ACHN (cell line): ENCODE results near the gene HYAL3.

ENCODE experiments used
- DNase-seq: peaks from one replicate; pipeline ENCODE4 v3.0.0-alpha.2; 2015
- in situ Hi-C: cut with HindIII; loops from 2 replicates; pipeline ENCODE4 v1.10.0; 2017; ENCODE audit warnings: low sequenced_read_pairs, low pct_ligation_motif_present, low pct_unique_long_range_greater_than_20kb

The HYAL3 gene

DNA sequence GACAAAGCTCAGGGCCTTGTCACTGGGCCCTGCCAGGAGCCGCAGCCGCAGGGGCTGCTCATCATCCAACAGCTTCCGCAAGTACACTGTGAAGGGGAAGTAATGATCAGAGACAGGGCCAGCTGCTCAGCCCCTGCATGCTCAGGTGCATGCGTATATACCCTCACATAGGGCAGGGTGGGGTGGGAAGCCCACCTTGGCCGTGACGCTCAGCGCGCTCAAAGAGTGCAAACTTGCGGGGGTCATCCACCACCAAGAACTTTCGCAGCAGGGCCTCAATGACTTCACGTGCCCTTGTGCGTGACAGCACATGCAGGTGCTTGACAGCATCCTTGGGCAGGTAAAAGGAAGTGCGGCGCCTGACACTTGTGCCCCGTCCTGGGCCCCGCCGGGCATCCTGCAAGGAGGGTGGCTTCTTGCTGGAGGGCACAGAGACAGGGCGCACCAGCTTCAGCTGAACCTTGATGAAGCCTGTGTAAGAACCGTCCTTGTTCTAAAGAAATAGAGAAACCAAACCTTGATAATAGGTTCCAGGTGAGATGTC lies 32.2 kb upstream of the HYAL3 start:
- in situ Hi-C loops, result no loop called here
- no peak for DNase-seq

DNA sequence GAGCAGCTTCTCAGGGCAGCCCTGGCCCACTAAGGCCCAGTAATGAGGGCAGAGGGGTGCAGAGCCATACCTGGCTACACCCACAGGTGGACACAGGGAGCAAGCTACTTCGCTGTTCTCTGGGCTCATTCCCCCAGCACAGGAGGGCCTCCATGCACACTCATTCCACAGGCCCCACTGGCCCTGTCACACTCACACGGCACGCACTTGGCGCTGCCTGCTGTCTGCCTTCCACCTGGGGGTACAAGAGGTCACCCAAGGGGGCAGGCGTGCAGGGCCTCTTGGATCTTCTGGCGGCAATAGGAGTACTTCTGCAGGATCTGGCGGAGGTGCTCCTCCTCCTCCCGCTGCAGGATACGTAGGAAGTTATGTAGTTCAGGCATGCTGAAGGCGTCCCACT lies 31.1 kb upstream of the HYAL3 start:
- in situ Hi-C loops, result no loop called here
- no peak for DNase-seq

DNA sequence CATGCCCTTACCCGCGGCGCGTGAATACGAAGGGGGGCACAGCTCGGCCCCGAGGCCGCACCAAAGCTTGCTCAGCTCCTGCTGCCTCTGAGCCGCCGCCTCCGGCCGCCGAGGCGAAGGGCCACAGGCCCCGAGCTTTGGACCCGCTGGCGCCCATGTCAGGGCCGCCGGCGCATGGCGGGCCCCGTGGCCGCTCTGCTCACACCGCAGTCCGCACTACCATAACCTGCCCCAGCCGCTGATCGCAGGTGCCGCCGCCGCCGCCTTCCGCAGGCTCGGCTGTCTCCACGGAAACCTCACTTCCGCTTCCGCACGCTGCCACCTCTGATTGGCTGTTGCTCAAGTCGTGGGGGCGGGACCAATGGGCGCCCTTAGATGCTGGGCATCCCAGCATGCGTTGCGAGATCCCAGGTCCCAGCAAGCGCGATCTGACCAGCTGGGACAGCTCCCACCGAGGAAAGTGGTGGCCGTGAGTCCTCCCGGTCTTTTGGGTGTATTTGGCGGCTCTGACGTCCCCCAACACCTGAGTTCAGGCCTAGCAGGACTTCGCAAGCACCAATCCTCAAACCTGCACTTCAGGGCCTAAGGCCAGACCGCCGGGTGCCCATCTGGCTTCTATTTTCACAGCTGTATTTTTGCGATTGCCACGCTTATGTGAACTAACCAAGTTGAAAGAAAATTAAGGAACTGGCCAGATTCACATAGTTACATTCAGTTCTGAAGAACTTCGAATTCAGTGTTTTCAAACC lies 28.9 kb upstream of the HYAL3 start, which contains the start of gene TUSC2:
TSS of gene TUSC2 (minus strand) at position 281 of the 749 bp plus-strand sequence. CDS start at position 157, 124 bp downstream.
- in situ Hi-C loops, result no loop called here
- peak; percentile 95 for DNase-seq

DNA sequence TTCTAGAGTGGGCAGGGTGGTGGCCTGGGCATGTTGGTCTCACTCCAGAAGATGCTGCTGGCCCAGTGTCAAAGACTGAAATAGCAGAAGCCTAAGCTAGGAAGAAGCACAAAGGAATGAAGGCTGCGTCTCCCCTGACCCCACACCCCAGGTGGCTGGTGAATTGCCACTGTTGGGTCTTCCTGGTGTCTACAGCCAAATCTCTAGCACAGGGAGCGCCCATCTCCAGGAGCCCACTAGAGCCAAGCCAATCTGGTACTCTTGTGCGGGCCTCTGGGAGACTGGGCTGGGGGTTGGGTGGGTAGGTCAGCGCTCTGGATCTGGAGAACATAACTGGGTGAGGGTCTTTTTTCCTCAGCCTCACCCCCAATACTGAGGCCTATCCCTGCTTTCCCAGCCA lies 27.9 kb upstream of the HYAL3 start:
- in situ Hi-C loops, result no loop called here

DNA sequence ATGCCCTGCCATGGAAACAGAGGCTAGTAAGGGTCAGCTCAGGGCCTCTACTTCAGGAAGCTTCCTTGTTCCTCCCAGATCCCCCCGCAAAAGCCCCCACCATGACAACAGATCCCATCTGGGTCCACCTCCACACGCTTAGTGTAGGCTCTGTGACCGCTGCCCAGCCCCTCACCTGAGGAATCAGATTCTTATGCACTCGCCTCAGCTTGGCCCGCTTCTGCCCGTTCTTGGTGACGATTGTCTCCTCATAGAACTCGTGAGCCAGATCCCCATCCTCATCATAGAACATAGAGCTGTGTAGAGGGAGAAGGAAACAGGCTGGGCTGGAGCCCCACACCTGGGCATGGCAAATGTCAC lies 27.0 kb upstream of the HYAL3 start:
- in situ Hi-C loops, result no loop called here
- no peak for DNase-seq

More for the DNA sequence above, 27.9 kb upstream of the HYAL3 start:
- DNase-seq, result no peak

DNA sequence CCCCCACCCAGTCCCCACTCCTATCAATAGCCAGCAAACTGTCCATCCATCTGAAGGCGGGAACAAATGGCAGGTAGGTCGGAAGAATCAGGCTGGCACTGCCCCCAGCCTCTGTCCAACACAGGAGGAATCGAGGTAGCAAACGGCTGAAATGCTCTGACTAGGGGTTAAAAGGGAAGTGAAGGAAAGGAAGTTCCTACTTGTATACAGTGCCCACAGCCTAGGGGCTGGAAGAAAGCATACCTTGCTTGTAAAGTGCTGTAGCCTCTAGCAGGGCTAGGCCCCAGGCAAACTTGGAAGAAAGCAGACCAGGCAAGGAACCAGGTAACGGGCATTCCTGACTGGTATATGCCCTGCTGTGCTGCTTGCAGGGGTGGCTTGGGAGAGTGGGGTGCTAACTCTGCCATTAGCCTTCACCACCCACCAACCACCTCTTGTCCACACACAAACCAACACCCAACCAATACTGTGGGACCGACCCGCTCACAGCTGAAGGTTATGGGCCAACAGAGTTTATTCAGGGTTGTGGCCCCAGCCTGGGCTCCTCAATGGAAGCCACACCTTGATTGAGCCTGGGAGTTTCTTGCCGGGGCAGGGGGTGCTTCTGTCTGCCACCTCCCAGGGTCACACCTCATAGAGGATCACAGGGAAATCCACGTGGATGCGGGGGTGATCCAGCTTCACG lies 26.4 kb upstream of the HYAL3 start:
- no peak for DNase-seq
- in situ Hi-C loops, result no loop called here

DNA sequence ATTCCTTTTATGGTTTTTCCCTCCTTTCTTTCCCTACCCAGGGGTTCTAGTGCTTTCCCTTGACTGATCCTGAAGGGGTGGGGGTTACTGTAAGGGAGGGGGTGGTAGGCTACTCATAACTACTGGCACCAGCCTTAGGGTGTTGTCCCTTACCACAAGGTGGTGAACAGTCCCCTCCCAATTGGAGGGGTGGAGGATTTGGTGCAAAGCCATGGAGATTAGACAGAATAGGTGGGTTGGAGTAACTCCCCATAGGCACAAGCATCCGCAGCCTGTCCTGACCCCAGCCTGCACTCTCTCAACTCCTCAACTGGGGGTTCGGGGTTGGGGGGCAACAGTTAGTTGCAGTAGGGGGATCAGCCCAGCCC lies 25.9 kb upstream of the HYAL3 start:
- no peak for DNase-seq
- in situ Hi-C loops, result no loop called here

DNA sequence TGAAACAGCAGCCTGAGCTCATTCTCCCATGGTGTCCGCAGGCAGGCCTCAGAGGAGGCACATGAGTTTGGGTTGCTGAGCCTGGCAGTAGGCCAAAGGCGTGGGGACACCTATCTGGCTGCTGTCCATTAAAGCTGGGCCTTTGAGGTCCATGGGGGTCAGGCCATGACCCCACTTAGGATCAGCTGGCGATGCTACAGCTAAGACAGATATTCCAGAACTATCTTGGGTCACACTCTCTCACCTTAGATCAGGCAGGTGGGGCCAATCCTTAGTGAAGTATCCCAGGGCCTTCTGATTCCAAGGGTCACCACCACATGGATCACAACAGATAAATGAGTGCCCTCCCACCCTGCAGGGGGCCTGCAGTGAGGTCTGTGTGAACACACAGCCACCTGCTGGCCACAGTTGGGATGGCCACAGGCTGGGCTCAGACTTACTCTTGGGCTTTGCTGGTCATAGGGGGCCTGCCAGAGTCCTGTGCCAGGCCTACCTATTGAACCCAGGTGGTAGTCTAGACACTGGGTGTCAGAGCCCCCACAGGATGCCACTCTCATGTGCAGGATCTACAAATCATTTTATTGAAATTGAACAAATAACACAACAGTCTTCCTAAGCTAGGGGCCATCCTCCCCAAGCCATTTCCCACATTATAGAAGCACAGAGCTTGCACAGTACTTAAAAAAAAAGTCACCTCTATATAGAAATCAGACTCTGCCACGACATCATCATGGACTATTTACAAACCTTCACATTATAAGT lies 25.3 kb upstream of the HYAL3 start:
- in situ Hi-C loops, result no loop called here
- peak; percentile 72 for DNase-seq

DNA sequence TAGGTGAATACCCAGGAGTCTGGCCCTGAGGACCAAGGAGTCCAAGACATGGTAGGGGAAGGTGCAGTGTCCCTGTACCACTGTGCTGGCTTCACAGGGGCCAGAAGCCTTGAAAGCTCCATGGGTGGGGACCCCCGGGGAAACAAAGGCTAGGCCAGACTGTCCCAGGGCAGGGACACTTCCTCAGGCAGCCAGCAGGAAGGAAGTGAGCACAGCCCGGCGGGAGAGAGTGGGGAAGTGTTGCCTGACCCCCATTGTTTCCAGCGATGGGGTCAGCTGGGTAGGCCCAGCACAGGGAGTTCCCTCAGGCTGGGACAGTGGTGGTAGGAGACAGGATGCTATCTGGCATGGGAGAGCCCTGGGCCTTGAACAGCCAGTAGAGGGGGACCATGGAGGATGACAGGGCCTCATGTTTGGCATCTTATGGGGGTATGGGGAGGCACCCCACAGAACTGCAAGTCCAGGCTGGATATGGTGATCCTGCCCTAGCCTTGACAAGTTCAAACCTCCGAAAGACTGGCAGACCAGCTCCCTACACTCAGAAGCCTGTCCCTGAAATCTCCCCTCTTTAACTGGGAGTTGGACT lies 24.5 kb upstream of the HYAL3 start:
- no peak for DNase-seq
- in situ Hi-C loops, result no loop called here

DNA sequence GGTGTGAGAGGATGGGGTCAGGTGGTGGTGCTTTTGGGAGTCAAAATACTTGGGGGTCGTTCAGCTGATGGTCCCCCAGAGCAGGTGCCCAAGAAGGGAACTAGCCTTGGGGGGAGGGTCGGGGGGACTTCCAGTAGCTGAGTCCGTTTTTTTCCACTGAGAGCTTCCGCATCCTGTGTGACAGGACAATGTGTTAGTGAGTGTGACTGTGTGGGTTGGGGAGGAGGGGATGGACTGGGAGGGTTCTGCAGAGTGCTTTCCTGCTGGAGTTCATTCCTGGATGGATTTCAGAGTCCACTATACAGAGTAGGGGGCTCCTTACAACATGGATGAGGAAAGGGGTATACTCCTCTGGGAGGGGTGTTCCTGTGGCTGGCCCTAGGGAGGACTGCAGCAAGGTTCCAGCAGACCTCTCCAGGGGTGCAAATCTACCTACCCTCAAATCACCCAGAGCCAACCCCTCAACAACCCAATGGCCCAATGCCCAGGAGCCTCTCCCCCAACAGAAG lies 23.9 kb upstream of the HYAL3 start:
- in situ Hi-C loops, result no loop called here
- DNase-seq, result no peak

DNA sequence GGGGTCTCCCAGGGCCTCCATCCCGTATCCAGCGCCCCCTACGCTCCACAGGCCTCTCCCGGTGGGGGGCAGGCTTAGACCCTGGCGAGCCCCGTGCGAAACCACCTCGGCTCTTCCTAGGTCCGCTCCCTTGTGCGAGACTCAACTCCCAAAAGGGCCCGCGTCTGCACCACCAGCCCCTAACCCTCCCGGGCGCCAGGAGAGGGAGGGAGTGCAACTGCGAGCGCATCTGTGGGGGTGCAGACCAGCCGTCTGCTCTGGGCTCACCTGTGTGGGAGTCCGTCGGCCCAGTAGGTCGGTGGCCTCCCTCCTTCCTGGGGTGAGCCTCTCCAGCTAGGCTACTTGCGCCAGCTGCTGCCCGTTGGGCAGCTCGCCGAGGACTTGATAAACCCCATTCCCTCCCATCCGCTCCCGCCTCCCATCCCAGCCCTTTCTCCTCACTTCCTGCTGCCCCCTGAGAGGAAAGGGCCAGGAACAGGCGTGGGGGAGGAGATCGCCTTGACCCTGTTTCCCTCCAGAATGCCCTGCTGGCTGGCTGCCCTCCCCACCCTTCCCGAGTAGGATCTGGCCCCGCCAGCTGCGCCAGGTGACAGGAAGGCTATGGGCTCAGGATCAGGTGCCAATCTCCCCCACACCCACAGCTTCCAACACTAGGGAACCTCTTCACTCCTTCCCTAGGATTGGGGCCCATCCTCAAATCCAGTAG lies 23.3 kb upstream of the HYAL3 start, which contains the start of gene HYAL2:
TSS of gene HYAL2 (minus strand) at position 360 of the 706 bp plus-strand sequence. CDS start 2,256 bp downstream, outside the sequence.
- no peak for DNase-seq

DNA sequence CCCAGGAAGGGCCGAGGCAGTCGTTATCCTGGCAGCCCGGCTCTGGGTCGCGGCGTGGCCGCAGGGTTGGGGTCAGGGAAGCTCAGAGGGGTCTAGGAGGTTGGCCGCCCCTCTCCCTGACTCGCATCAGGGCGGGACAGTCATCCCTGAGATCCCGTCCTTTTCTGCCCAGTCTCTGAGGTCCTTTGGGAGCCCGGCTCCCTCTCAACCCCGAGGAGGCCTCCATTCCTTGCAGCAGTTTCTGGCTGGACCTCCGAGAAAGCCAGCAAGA lies 22.8 kb upstream of the HYAL3 start:
- in situ Hi-C loops, result no loop called here
- no peak for DNase-seq

More for the DNA sequence above, 23.3 kb upstream of the HYAL3 start, which contains the start of gene HYAL2:
- in situ Hi-C loops, result no loop called here

DNA sequence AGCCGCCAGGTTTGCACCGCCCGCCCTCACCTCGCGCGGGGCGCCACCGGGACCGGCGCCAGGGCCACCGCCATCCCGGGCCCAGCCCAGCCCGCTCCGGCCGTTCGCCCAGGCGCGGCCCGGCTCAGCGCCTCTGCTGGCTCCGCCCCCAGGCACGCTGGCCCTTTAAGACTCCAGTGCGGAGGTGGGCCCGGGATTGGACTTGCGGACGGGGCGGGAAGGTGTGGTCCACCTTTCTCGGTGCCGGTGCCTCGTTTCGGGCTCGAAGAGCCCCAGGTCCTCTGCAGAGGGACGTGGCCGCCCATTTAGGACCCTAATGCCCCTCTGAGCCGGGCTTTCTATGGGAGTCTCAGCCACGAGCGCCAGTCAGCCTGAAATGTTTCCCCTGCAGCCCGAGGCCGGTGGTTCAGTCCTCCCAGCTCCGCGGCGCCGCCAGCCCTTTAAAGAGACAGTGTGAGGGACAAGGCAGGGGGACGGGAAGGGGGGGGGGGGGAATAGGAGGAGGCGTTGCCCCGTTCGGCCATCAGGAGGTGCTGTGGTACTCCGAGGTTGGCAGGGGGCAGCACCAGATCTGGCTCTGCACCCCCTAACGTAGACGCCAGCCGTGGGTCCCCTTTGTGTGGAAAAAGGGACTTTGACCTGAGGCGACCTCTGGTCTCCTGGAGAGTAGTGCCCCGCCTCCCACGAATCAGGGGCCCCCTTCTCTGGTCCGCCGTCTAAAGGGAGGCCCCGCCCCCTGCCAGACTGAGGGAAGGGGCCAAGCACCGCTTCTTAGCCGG lies 22.3 kb upstream of the HYAL3 start:
- in situ Hi-C loops, result no loop called here
- DNase-seq, result peak; percentile 87

DNA sequence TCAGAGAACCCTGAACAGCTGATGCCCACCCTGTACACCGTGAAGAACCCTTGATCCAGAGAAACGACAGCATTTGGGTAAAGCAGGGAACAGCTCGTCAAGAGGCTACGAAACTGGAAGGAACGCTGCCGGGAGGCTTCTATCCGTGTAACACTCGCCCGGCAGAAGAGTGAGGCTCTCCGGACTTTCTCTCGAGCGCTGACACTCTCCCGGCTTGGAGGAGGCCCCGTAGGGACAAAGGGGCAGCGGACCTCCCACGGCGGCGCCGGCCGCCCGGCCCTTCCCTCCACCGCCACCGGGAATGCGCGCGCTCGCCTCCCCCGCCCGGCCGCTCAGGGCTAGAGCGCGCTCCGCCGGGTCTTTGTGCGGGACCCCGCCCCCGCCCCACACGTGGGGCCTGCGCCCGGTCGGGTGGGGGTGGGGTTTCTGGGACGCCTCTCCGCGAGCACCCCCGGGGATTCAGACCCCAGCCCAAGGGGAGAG lies 21.7 kb upstream of the HYAL3 start:
- DNase-seq, result peak; percentile 70
- in situ Hi-C loops, result no loop called here

DNA sequence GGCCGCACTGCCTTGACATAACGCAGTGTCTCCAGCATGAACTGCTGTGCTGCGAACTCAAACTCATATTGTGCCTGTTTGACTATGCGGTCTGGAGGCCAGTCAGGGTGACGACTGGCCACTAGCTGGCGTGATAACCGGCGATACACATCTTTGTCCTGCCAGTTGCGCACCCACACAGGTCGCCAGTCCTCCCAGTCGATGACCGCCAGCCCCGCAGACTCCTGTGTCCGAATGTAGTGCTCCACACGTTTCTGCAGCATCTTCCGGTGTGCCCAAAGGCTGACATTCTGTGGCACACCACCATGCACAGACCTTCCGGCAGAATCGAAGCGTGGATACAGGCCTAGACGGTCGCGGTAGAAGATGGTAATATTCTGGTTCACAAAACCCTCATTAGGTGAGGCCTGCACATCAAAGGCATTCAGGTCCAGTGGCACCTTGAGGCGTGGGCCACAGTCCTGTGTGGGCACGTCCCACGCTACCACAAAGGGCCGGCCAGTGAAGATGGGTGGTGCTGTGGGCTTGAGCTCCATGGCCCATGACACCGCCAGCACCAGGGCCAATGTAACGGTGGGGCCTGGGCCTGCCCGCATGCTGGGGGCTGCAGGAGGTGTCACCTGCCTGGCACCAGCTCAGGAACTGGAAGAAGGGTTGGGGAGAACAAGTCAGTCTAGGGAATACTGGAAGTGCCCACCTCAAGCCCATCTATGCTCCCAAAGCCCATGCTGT lies 20.9 kb upstream of the HYAL3 start:
- in situ Hi-C loops, result no loop called here
- DNase-seq, result no peak

DNA sequence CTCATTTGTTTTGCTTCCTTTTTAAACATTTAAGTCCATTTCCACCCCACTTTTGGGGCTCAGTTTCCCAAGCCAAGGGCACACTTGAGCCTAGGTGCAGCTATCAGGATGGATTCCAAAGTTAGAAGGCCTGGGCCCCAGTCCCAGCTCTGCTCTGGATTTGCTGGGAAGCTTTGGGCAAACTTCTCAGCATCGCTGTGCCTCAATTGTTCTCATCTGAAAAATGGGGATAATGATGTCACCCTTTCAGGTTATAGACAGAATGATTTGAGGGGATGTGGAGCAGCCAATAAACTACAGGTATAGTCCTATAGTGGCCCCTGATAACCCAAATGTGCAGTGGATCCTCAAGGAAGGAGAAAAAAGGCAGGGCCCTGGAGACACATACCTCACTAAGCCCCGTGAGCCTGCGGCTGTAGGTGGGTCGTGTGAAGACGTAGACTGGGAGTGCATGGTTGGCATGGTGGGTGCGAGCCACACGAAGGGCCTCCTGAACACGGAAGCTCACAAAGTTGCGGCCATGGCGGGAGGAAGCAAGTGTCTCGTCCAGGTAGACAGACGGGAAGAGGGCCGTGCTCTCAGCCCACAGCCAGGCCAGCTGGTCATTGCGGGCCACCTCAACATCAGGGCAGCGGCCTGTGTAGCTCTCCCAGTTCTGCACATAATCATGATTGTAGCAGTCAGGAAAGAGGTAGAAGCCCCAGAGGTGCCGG lies 20.1 kb upstream of the HYAL3 start:
- no peak for DNase-seq
- in situ Hi-C loops, result no loop called here
